ENCODE results near the gene XPNPEP1.

DNA sequence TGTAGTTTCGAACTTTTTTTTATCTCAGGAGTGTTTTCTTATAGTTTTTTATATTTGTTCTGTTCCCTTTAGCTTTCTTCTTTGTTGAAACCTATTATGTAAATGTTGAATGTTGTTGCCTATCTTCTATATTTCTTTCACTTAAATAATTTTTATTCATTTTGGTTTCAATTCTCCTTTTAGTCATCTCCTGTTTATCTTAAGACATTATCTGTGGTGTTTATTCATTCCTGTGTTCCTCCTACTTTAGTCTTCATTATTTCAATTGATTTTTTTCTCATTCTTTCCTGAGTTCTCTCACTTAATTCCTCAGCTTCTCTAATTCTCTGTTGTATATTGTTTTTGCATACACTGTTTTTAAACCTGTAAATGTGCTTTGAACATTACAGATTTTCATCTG, 64.1 kb downstream of the XPNPEP1 start:
- no peak for TF ChIP-seq POLR2A (IDR thresholded peaks at IDR 0.05; ENCODE audit: low read length)
- TF ChIP-seq GATA1 (IDR thresholded peaks at IDR 0.05; ENCODE audit: low read depth, low read length): no peak

Measured in erythroblast (primary cell).